Measurements from ENCODE around the gene TNFRSF8.

The TNFRSF8 gene

DNA sequence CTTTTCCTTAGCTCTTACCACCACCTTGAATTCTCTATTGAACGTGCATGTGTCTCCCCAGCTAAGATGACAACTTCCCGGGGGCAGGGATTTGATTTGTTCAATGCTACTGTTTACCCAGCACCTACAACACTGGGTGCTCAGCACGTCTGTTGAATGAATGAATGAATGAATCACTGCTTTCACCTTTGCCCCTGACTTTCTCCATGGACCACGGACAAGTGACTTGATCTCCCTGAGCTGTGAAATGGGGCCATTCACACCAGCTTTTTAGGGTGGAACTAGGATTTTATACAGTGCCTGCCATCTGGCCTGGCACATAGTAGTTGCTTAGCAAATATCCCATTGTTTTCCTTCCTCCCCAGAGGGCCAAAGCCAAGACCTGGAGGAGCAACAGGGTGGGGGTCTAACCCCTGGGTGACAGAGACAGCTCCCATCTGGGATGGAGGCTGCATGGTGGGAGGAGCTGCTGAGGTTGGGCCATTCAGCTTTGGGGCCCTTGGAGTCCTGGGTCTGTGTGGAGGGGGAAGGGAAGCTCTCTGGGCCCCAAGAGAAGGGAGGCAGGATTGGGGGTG is 119.4 kb downstream of the TNFRSF8 start:
- no peak overlapping the region for H3K4me3 ChIP-seq (ENCODE audit: low read depth, low read length)
- TF ChIP-seq, protein P1, sequence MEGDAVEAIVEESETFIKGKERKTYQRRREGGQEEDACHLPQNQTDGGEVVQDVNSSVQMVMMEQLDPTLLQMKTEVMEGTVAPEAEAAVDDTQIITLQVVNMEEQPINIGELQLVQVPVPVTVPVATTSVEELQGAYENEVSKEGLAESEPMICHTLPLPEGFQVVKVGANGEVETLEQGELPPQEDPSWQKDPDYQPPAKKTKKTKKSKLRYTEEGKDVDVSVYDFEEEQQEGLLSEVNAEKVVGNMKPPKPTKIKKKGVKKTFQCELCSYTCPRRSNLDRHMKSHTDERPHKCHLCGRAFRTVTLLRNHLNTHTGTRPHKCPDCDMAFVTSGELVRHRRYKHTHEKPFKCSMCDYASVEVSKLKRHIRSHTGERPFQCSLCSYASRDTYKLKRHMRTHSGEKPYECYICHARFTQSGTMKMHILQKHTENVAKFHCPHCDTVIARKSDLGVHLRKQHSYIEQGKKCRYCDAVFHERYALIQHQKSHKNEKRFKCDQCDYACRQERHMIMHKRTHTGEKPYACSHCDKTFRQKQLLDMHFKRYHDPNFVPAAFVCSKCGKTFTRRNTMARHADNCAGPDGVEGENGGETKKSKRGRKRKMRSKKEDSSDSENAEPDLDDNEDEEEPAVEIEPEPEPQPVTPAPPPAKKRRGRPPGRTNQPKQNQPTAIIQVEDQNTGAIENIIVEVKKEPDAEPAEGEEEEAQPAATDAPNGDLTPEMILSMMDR (IDR thresholded peaks at IDR 0.05; ENCODE audit: low read depth, low read length, missing control alignments), result no peak
- in situ Hi-C loops (cut with HindIII; ENCODE audit: low sequenced_read_pairs), result no loop called here
- no peak for DNase-seq (ENCODE audit: low read depth)

DNA sequence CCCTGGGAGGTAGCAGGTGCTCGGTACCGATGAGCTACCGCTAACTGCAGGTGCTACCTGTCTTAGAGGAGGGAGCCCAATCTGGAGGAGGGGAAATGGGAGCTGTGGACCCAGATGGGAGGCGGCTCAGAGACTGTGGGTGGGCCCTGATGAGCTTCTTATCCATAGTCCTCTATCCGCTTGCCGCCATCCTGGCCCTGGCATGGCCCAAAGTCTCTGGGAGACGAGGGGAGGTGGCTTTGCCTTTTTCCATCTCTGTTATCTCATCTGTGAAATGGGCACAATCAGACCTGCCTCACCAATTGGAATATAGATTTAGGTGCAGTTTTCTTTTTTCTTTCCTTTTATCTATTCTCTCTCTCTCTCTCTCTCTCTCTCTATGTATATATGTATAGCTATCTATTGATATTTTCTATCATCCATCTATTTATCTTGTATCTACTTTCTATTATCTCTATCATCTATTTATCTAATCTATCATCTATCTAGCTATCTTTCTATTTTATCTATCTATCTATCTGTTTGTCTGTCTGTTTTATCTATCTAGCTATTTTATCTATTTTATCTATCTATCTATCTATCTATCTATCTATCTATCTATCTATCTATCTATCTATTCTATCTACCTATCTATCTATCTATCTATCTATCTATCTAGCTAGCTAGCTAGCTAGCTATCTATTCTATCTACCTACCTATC is 120.1 kb downstream of the TNFRSF8 start:
- DNase-seq (ENCODE audit: low read depth), result no peak
- in situ Hi-C loops (cut with HindIII; ENCODE audit: low sequenced_read_pairs), result no loop called here
- TF ChIP-seq, protein P1 (IDR thresholded peaks at IDR 0.05; ENCODE audit: low read depth, low read length, missing control alignments), result no peak
- no peak overlapping the region for H3K4me3 ChIP-seq (ENCODE audit: low read depth, low read length)

DNA sequence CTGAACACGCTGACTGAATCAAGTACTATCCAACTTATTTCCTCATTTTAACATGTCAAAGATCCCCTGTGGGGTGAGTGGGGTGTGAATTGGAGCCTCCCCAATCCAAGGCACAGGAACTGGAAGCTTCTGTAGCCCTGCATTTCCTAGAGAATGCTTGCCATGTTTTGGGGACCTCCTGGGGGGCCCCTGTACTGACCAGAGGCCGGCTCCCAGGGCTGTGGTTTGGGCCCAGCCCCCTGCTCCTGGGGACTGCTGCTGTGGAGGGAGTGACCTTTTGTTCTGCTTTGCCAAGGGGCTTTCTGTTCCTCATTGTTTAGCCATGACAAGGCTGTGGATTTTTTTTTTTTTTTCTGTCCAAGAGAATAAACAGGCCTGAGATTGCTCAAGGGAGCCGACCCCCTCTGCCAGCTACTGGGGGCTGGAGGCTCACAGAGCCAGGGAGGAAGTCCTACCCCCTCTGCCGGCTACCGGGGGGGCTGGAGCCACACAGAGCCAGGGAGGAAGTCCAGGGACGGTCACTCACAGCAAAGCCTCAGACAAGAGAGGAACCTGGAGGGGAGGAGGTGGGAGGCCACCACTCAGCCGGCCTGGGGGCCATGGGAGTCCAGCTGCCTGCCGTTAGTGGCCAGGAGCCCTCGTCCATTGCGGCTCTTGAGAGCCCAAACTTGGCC is 121.0 kb downstream of the TNFRSF8 start:
- peak; percentile 87 for DNase-seq (ENCODE audit: low read depth)
- in situ Hi-C loops (cut with HindIII; ENCODE audit: low sequenced_read_pairs), result no loop called here
- no peak overlapping the region for H3K4me3 ChIP-seq (ENCODE audit: low read depth, low read length)
- TF ChIP-seq, protein P1 (IDR thresholded peaks at IDR 0.05; ENCODE audit: low read depth, low read length, missing control alignments), result peak; percentile 42

DNA sequence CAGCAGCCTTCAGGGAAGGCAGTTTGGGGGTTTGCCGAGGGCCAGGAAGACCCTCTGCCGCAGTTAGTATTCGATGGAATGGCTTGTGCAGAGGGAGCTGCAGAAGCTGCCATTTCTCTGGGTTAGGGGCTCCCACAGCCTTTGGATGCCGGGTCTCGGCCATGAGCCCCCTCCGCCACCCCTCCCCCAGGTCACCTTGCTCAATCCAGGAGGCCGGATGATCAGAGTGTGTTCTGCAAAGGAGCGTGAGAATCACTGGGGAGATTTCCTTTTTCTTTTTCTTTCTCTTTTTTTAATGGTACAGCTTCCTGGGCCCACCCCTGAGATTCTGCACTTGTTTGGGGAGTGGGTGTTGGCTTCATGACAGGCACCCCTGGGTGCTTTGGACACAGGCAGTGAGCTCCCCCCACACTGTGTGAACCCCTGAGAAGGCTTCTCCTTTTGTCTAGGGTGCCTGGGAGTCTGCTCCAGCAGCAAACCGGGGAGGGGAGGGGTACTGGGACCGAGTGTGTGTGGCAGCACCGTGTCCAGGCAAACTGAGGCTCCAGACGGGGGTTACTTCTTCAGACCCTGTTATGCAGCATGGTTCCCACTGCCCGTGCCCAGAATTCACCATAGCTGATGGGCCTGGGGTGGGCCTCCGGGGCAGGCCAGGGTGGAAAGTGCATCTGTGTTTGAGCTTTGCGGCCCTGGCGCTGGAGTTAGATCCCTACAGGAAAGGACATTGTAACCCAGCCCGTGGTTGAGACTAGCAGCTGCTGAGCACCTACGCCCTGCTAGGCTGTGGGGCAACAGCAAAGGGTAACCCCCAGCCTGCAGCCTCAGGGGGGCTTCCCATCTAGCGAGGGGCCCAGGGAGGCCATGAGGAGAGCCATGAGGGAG is 122.2 kb downstream of the TNFRSF8 start:
- TF ChIP-seq, protein P1 (IDR thresholded peaks at IDR 0.05; ENCODE audit: low read depth, low read length, missing control alignments), result no peak
- no peak for DNase-seq (ENCODE audit: low read depth)
- no peak overlapping the region for H3K4me3 ChIP-seq (ENCODE audit: low read depth, low read length)
- in situ Hi-C loops (cut with HindIII; ENCODE audit: low sequenced_read_pairs), result no loop called here

DNA sequence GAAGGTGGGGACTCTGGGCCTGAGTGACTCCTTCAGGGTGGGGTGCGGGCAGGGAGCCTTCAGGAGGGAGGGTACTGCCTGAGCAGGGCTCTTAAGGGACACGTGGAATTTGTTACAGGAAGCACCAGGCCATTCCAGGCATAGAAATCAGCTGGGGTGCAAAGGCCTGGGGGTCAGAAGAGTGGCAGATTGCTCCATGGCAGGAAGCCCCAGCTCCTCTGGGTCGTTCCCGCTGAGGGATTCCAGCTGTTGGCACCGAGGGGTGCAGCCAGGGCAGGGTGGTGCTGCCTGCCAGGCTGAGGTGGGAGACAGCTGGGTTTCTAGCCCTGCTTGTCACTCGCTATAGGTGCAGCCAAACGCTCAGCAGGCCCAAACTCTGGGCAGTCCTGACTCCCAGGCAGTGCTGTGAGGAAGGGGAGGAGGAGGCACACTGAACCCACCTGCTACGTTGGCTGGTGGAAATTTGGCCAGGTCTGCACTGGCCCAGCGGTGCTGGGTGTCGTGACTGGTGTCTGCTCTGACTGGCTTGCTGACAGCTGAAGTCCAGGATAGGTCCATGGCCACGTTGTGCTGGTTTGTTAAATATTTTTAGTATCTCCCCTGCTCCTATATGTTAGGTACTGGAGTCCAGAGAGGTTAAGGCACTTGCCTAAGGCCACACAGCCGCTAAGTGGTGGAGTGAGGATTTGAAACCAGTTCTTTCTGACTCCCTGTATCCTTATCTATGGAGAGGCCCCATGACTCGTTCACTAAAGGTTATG is 123.0 kb downstream of the TNFRSF8 start:
- no peak overlapping the region for H3K4me3 ChIP-seq (ENCODE audit: low read depth, low read length)
- in situ Hi-C loops (cut with HindIII; ENCODE audit: low sequenced_read_pairs), result no loop called here
- no peak for DNase-seq (ENCODE audit: low read depth)
- TF ChIP-seq, protein P1 (IDR thresholded peaks at IDR 0.05; ENCODE audit: low read depth, low read length, missing control alignments), result no peak

DNA sequence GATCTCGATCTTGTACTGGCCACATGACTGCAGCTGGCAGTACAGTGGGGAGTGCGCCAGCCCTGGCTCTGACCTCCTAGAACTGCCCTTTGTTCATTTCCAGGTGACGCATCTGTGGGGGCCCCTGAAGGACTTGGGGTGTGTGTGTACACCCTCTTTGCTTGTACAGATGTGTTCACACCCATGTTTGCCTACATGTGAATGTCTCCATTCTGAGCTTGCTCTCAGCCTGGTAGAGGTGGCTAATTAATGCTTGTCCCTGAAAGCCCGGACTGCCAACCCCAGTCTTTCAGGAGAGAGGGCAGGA is 123.5 kb downstream of the TNFRSF8 start:
- in situ Hi-C loops (cut with HindIII; ENCODE audit: low sequenced_read_pairs), result no loop called here
- no peak overlapping the region for H3K4me3 ChIP-seq (ENCODE audit: low read depth, low read length)
- TF ChIP-seq, protein P1 (IDR thresholded peaks at IDR 0.05; ENCODE audit: low read depth, low read length, missing control alignments), result no peak
- DNase-seq (ENCODE audit: low read depth), result no peak
